C4-2B (cell line): ENCODE results near the gene THEM5.

Experiments
- H3K27ac ChIP-seq: fragments of 450-650 bp; 2 replicates; pipeline ENCODE4 v1.5.1; 2017
- ZFX ChIP-seq: fragments of 450-650 bp; IDR thresholded peaks from 2 replicates; pipeline ENCODE4 v1.6.1; 2017
- TF ChIP-seq, protein P1 (sequence below): fragments of 450-650 bp; conservative IDR thresholded peaks from 2 replicates; pipeline ENCODE4 v1.5.1; 2017; ENCODE audit warnings: mild to moderate bottlenecking

The THEM5 gene

DNA sequence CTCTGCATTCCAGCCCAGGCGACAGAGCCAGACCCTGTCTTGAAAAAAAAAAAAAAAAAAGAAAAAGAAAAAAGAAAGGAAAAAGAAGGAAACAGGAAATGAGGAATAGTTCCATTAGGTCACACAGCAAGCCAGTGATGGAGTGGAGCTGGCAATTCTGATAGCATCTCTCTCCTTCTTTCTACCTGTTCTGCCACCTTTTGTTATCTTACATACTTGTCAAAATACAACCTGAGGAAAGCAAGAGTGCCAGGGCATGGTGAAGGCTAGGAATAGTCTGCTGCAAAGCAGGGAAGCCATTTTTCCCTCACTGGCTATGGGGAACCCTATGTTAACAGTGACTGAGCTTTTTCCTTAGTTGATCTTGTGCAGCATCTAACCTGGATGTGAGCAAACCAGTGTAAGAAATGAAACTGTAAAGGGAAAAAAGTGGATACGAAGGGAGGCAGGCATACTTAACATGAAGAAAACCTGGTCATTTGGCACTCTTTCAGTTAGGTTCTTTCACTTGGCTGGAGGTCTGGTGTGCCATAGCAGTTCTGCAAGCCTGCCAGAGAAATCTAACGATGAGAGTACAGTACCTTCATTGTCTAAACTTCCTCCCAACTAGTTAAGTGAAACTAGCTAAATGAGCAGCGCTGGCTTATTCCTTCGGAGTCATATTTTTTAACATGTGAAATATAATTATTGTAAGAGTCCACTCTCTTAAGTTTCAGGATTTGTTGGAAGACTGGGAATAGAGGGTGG lies 17.9 kb upstream of the THEM5 start:
- TF ChIP-seq, protein P1, sequence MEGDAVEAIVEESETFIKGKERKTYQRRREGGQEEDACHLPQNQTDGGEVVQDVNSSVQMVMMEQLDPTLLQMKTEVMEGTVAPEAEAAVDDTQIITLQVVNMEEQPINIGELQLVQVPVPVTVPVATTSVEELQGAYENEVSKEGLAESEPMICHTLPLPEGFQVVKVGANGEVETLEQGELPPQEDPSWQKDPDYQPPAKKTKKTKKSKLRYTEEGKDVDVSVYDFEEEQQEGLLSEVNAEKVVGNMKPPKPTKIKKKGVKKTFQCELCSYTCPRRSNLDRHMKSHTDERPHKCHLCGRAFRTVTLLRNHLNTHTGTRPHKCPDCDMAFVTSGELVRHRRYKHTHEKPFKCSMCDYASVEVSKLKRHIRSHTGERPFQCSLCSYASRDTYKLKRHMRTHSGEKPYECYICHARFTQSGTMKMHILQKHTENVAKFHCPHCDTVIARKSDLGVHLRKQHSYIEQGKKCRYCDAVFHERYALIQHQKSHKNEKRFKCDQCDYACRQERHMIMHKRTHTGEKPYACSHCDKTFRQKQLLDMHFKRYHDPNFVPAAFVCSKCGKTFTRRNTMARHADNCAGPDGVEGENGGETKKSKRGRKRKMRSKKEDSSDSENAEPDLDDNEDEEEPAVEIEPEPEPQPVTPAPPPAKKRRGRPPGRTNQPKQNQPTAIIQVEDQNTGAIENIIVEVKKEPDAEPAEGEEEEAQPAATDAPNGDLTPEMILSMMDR = no peak
- no peak for TF ChIP-seq ZFX
- H3K27ac ChIP-seq = no peak overlapping the region

DNA sequence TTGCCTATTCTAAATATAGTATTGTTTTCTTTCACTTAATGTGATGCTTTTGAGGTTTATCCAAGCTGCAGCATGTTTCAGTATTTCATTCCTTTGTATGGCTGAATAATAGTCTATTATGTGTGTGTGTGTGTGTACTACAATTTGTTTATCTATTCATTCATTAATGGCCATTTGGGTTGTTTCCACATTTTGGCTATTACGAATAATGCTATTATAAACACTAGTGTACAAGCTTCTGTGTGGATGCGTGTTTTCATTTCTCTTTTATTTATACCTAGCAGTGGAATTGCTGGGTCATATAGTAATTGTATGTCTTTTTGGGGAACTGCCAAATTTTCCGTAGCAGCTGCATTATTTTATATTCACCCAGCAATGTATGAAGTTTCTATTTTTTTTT lies 15.0 kb upstream of the THEM5 start:
- H3K27ac ChIP-seq = no peak overlapping the region

DNA sequence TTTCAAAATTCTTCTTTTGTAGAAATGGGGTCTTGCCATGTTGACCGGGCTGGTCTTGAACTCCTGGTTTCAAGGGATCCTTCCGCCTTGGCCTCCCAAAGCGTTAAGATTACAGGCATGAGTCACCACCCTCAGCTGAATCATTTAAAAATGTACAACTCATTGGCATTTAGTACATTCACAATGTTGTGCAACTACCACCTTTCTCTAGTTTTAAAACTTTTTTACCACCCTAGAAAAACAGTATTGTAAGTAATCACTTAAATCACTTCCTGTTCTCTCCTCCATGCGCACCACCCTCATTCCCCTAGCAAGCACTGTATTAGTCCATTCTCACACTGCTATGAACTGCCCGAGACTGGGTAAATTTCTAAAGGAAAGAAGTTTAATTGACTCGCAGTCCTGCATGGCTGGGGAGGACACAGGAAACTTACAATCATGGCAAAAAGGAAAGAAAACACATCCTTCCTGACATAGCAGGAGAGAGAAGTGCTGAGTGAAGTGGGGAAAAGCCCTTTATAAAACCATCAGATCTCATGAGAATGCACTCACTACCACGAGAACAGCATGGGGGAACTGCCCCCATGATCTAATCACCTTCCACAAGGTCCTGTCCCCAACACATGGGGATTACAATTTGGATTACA lies 14.4 kb upstream of the THEM5 start:
- no peak overlapping the region for H3K27ac ChIP-seq
- TF ChIP-seq ZFX = no peak

More for the DNA sequence above, 15.0 kb upstream of the THEM5 start:
- no peak for TF ChIP-seq ZFX
- TF ChIP-seq, protein P1 = no peak

DNA sequence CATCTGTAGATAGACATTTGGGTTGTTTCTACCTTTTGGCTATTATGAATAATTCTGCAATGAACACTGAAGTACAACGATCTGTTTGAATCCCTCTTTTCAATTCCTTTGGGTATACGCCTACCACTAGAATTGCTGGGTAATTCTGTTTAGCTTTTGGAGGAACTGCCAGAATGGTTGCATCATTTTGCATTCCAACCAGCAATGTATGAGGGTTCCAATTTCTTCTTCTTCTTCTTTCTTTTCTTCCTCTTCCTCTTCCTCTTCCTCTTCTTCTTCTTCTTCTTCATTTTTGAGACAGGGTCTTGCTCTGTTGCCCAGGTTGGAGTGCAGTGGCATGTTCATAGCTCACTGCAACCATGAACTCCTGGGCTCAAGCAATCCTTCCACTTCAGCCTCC lies 13.8 kb upstream of the THEM5 start:
- TF ChIP-seq, protein P1 = no peak
- no peak for TF ChIP-seq ZFX
- no peak overlapping the region for H3K27ac ChIP-seq

DNA sequence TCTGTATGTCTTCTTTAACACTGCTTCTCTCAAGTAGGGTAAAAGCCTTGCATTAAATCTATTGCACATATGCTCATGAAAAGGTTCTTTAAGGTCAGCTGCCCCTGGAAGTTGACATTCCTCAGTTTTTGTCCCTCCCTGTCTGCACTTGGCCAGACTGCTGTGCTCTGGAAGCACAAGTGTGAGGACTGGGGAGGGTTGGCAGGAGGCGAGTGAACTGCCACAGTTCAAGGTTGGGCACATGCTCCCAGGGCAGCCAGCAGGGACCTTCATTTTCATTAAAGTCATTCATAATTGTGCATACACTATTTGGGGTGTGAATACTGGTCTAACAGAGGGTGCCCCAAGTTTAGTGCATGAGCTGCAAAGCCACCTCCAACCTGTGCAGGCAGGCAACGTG lies 10.9 kb upstream of the THEM5 start:
- H3K27ac ChIP-seq = no peak overlapping the region
- TF ChIP-seq, protein P1 = no peak
- no peak for TF ChIP-seq ZFX

DNA sequence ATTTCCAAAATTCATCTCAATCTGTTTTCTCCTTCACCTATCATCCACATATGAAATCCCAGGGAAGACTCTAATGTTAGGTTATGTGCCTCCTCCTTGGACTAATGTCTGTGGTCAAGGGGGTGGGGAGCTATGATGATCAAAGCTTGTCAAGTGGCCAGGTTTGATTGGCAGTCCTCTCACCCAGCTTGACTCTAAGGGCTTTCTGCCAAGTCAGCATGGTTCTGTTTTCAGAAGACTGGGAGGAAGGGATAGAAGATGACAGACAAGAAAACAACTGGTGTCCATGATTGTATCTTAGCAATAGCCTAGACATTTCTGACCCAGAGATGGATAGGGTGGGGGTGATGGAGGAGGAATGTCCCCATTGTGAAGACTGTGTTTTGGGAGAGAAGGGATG lies 9.1 kb upstream of the THEM5 start:
- H3K27ac ChIP-seq = no peak overlapping the region
- TF ChIP-seq ZFX = no peak

DNA sequence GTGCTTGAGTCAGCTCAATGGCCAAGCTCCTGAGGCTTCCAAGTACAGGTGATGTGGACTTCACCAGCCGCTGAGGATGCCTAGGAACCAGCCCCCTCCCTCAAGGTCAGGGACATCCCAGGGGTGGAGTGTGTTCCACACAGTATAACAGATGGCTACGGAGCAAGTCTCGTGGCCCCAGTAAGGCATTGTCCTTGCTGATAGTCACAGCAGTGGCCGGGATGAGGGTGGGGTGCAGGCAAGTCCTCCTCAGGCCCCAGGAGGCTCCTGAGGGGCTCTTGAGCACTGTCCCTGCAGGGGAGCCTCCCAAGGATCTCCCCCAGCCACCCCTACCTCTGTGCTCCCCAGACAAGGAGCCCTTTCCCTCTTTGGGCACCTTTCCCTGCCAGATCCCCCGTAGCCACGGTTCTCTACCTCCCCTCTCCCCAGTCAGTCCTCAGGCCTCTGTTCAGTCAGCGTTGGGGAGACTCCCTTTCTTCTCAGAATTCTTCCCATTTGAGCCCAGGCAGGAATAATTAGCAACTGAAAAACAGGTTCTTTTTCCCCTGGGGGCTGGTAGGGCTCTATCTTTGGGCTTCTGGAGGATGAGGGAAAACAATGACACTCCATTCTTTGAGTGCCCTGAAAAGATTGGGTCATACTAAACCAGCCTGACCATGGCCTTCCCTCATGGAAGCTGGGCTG lies 7.1 kb upstream of the THEM5 start:
- H3K27ac ChIP-seq = no peak overlapping the region
- TF ChIP-seq, protein P1 = no peak
- no peak for TF ChIP-seq ZFX

DNA sequence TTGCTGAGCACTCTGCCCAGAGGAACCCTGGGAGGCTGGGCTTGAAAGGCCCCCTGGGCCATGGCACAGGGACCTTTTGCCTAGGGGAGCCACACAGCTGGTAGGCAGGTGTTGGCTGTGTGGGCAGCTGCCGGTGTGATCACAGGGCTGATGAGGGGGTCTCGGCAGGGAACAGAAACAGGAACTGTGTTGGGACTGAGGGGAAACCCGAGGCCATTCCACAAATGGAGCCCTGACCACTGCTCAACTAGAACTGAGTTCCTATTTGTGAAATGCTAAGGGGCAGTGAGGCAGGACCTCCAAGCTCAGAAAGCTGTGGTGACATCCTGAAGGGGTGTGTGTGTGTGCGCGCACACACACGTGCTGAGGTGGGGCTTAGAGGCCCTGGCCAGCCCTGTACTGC lies 6.4 kb upstream of the THEM5 start:
- H3K27ac ChIP-seq = no peak overlapping the region
- TF ChIP-seq ZFX = no peak
- TF ChIP-seq, protein P1 = no peak
